Endodermal cell (in vitro differentiated cells): ENCODE data around the gene ASTN2. TPM values are rescaled to one million over a fixed set of nuclear protein-coding genes. Genes with fewer than 3 reads are reported as not detected.

Experiments
- DNase-seq: peaks from one replicate; pipeline ENCODE4 v3.0.0-alpha.2; 2017
- H3K27ac ChIP-seq: 2 replicates; pipeline ENCODE4 v1.5.1; 2013; ENCODE audit warnings: mild to moderate bottlenecking, low read depth, low read length, moderate library complexity
- H3K27me3 ChIP-seq: 2 replicates; pipeline ENCODE4 v1.6.1; 2013; ENCODE audit warnings: mild to moderate bottlenecking, low read length, moderate library complexity; ENCODE audit not compliant: insufficient read depth, control insufficient read depth, poor library complexity, severe bottlenecking
- H3K36me3 ChIP-seq: 2 replicates; pipeline ENCODE4 v1.7.0; 2013; ENCODE audit warnings: mild to moderate bottlenecking, low read length, moderate library complexity; ENCODE audit not compliant: control insufficient read depth, insufficient read depth
- H3K4me1 ChIP-seq: one replicate; pipeline ENCODE4 v1.7.0; 2013; ENCODE audit warnings: low read length; ENCODE audit not compliant: control insufficient read depth, insufficient read depth
- H3K4me3 ChIP-seq: 2 replicates; pipeline ENCODE4 v1.5.1; 2013; ENCODE audit warnings: mild to moderate bottlenecking, low read length, moderate library complexity
- H3K9ac ChIP-seq: 2 replicates; pipeline ENCODE4 v1.6.1; 2013; ENCODE audit warnings: mild to moderate bottlenecking, low read length, moderate library complexity; ENCODE audit not compliant: poor library complexity, severe bottlenecking; ENCODE audit errors: extremely low read depth
- H3K9me3 ChIP-seq: 2 replicates; pipeline ENCODE4 v1.6.1; 2013; ENCODE audit warnings: mild to moderate bottlenecking, low read length, moderate library complexity; ENCODE audit not compliant: control insufficient read depth
- H3K27ac Mint-ChIP-seq: 2 replicates; pipeline ENCODE4 v1.8.0; 2020; ENCODE audit warnings: mixed read lengths
- H3K27me3 Mint-ChIP-seq: 2 replicates; pipeline ENCODE4 v1.8.0; 2021; ENCODE audit warnings: mild to moderate bottlenecking, mixed read lengths; ENCODE audit not compliant: insufficient read depth
- H3K36me3 Mint-ChIP-seq: 2 replicates; pipeline ENCODE4 v1.8.0; 2020; ENCODE audit warnings: low read depth, mixed read lengths
- H3K4me1 Mint-ChIP-seq: 2 replicates; pipeline ENCODE4 v1.8.0; 2020; ENCODE audit warnings: mixed read lengths
- H3K4me3 Mint-ChIP-seq: 2 replicates; pipeline ENCODE4 v1.8.0; 2020; ENCODE audit warnings: mild to moderate bottlenecking, moderate library complexity, mixed read lengths
- H3K9me3 Mint-ChIP-seq: 2 replicates; pipeline ENCODE4 v1.8.0; 2020; ENCODE audit warnings: mild to moderate bottlenecking, mixed read lengths
- WGBS, 2 experiments: methylation state at CpG; one replicate each; pipeline versions ENCODE4 v1.1.5 to v1.1.7; 2013; ENCODE audit warnings: missing lambda C conversion rate in 2 of 2, mixed read lengths in 1 of 2; ENCODE audit not compliant: insufficient coverage in 1 of 2, insufficient read length in 1 of 2; 5-methylcytosine and 5-hydroxymethylcytosine counted together
- total RNA-seq, 2 donors: library from RNA; stranded (reverse); fragmentation: NEBNext Ultra II Directional in 1 of 2; extraction: Animal tissue kit (Norgen Biotek cat#: 25700) in 1 of 2; gene quantifications; 2 replicates in 1 of 2; 3 replicates in 1 of 2; pipeline ENCODE4 v1.2.1, GENCODE V29; 2021
- TF ChIP-seq, protein P1 (sequence below): fragments of 200-600 bp; sonication (generic); conservative IDR thresholded peaks from 2 replicates; pipeline ENCODE4 v1.5.0; 2021; ENCODE audit warnings: antibody characterized with exemption, mild to moderate bottlenecking

Gene ASTN2
- total RNA-seq, 2 donors from 2014 or later, result 8.9 to 10.4 TPM

GRCh38 chr9:116416421-116416820, 998.4 kb downstream of the ASTN2 start:
- H3K36me3 ChIP-seq, result no peaks in the 10 kb centered on the region
- H3K27me3 ChIP-seq, result peaks cover 60% of the 10 kb centered on the region
- Mint-ChIP-seq H3K4me1 (peaks cover 11% of the 10 kb centered on the region), H3K9me3 (no peaks in the 10 kb centered on the region), H3K36me3 (no peaks in the 10 kb centered on the region), H3K27ac (no peak overlapping the region), H3K27me3 (peaks cover 73% of the 10 kb centered on the region), H3K4me3 (no peak overlapping the region)
- H3K4me3 ChIP-seq, result no peak overlapping the region
- no peaks in the 10 kb centered on the region for H3K4me1 ChIP-seq
- no peaks in the 10 kb centered on the region for H3K9me3 ChIP-seq
- 86% methylated on average over 1 of the region's 1 CpG; no CpG with 5 or more reads in 1 of the 2 experiments for WGBS, 2 experiments
- no peak overlapping the region for H3K27ac ChIP-seq
- H3K9ac ChIP-seq, result no peak overlapping the region
- no peak for DNase-seq
- TF ChIP-seq, protein P1, sequence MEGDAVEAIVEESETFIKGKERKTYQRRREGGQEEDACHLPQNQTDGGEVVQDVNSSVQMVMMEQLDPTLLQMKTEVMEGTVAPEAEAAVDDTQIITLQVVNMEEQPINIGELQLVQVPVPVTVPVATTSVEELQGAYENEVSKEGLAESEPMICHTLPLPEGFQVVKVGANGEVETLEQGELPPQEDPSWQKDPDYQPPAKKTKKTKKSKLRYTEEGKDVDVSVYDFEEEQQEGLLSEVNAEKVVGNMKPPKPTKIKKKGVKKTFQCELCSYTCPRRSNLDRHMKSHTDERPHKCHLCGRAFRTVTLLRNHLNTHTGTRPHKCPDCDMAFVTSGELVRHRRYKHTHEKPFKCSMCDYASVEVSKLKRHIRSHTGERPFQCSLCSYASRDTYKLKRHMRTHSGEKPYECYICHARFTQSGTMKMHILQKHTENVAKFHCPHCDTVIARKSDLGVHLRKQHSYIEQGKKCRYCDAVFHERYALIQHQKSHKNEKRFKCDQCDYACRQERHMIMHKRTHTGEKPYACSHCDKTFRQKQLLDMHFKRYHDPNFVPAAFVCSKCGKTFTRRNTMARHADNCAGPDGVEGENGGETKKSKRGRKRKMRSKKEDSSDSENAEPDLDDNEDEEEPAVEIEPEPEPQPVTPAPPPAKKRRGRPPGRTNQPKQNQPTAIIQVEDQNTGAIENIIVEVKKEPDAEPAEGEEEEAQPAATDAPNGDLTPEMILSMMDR, result no peak

- Mint-ChIP-seq H3K9me3 (no peaks in the 10 kb centered on the region), H3K27ac (no peak overlapping the region), H3K36me3 (no peaks in the 10 kb centered on the region), H3K4me3 (no peak overlapping the region), H3K4me1 (peaks cover 6% of the 10 kb centered on the region), H3K27me3 (peaks cover 75% of the 10 kb centered on the region)
- H3K27ac ChIP-seq, result no peak overlapping the region
- no peaks in the 10 kb centered on the region for H3K4me1 ChIP-seq
- no peaks in the 10 kb centered on the region for H3K36me3 ChIP-seq
- H3K27me3 ChIP-seq, result peaks cover 79% of the 10 kb centered on the region
- no peak overlapping the region for H3K9ac ChIP-seq
- TF ChIP-seq, protein P1, result no peak
- no peaks in the 10 kb centered on the region for H3K9me3 ChIP-seq
- WGBS, 2 experiments, result 56 to 67% methylated on average over 1 to 2 of the region's 2 CpGs
- H3K4me3 ChIP-seq, result no peak overlapping the region
- DNase-seq, result no peak
Observed at GRCh38 chr9:116414374-116414773, 1000.5 kb downstream of the ASTN2 start.

DNA sequence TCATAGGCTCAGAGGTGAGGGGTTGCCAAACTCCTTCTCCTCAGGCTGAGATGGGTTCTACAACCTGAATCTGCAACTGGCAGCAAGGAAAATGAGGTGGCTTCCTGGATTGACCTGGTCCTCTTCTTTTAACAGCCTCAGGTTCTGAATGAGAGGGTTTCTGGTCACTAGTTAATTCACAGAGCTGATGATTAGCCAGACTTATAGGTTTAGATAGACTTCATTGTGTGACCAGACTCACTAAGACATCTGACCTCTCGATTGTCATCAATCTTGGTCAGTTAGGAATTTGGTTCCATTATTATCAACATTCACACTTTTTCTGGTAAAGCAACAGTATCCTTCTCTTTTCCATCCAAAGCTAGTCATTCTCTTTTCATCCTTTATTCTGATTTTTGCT, 1003.4 kb downstream of the ASTN2 start:
- 77 to 89% methylated on average over 1 of the region's 1 CpG for WGBS, 2 experiments
- DNase-seq, result no peak
- no peak overlapping the region for H3K4me3 Mint-ChIP-seq
- H3K9me3 ChIP-seq, result no peaks in the 10 kb centered on the region
- no peaks in the 10 kb centered on the region for H3K9me3 Mint-ChIP-seq
- no peaks in the 10 kb centered on the region for H3K36me3 Mint-ChIP-seq
- no peak overlapping the region for H3K27ac ChIP-seq
- H3K4me3 ChIP-seq, result no peak overlapping the region
- H3K9ac ChIP-seq, result no peak overlapping the region
- H3K27me3 Mint-ChIP-seq, result peaks cover 70% of the 10 kb centered on the region
- TF ChIP-seq, protein P1, result no peak
- peaks cover 6% of the 10 kb centered on the region for H3K4me1 Mint-ChIP-seq
- H3K36me3 ChIP-seq, result no peaks in the 10 kb centered on the region
- peaks cover 75% of the 10 kb centered on the region for H3K27me3 ChIP-seq
- H3K27ac Mint-ChIP-seq, result no peak overlapping the region
- H3K4me1 ChIP-seq, result no peaks in the 10 kb centered on the region
